ENCODE results near the gene LURAP1L.

LURAP1L gene

GRCh38 chr9:12776513-12777055 lies 1.8 kb downstream of the LURAP1L start:
- DNase-seq (ENCODE audit: low read depth in 2 of 2) = no peak

GRCh38 chr9:12777121-12778022 lies 2.6 kb downstream of the LURAP1L start:
- no peak for DNase-seq (ENCODE audit: low read depth in 2 of 2)

DNA sequence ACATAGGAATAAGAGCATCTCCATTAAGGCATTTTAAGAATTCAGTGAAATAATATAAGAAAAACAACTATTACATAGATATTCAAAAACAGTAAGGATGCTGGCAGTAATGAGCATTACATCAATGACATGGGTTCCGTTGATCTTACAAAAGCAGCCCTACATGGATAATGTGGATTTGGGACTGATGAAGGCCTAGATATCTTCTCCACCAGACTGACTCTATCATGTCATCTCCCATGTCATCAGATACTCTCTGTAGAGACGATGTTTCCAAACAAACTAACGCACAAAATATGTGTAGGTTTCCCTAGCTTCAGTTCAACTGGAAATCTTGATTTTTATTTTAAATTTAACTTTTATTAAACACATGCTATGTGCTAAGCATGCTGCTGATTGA lies 3.6 kb downstream of the LURAP1L start:
- DNase-seq (ENCODE audit: low read depth in 2 of 2) = no peak

DNA sequence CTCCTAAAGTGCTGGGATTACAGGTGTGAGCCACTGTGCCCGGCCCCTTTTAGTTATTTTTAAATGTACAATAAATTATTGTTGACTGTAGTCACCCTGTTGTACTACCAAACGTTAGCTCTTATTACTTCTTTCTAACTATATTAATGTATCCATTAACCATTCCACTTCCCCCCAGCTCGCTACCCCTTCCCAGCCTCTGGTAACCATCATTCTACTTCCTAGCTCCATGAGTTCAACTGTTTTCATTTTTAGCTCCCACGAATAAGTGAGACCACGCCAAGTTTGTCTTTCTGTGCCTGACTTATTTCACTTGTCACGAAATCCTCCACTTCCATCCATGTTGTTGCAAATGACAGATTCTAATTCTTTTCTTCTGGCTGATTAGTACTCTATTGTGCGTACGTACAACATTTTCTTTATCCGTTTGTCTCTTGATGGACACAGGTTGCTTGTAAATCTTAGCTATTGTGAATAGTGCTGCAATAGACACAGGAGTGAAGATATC lies 6.5 kb downstream of the LURAP1L start:
- no peak for DNase-seq (ENCODE audit: low read depth in 2 of 2)

GRCh38 chr9:12783767-12784460 lies 9.1 kb downstream of the LURAP1L start:
- no peak for DNase-seq (ENCODE audit: low read depth in 2 of 2)

DNA sequence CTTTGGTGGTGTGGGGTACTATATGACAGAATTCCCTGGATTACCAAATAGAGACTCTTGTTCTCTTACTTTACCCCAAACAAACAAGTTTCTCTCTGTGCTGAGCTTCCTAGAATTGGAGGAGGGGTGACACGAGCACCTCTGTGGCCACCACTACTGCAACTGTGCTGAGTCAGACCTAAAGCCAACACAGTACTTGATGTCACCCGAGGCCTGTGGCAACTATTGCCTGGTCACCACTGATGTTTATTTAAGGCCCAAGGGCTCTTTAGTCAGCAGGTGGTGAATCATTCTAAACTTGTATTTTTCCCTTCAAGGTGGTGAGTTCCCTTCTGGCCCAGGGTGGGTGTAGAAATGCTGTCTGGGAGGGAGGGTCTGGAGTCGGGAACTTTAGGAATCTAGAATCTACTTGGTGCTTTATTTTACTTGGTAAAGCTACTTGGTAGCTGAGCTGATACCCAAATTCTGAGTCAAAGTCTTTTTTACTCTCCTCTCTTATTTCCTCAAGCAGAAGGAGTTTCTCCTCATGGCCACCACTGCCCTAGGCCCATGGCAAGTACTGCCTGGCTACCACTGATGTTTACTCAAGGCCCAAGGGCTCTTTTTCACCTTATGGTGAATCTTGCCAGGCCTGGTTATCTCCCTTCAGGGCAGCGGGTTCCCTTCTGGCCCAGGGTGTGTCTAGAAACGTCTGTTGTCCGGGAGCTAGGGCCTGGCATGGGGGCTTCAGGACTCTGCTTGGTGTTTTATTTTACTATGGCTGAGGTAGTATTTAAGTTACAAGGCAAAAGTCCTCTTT lies 9.8 kb downstream of the LURAP1L start:
- no peak for DNase-seq (ENCODE audit: low read depth in 2 of 2)

DNA sequence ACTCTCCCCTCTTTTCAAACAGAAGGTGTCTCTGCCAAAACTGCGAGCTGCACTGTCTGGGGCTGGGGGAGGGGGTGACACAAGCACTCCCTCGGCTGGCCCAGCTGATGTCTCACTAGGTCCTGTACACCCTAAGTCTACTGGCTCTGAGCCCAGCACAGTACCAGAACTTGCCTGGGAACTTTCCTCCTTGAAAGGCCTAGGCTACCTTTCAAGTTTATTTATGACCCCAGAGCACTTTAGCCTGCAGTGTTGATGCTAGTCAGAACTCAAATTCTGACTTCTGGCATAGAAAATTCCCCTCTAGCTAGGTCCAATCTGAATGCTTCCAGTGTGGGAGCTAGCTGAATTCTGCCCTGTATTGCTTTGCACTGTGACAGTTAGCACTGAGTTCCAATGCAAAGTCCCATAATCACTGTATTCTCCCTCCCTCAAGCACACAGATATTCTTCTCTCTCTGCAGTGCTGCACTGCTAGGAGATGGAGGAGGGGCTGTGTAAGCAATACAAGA lies 10.5 kb downstream of the LURAP1L start:
- DNase-seq (ENCODE audit: low read depth in 2 of 2) = no peak

DNA sequence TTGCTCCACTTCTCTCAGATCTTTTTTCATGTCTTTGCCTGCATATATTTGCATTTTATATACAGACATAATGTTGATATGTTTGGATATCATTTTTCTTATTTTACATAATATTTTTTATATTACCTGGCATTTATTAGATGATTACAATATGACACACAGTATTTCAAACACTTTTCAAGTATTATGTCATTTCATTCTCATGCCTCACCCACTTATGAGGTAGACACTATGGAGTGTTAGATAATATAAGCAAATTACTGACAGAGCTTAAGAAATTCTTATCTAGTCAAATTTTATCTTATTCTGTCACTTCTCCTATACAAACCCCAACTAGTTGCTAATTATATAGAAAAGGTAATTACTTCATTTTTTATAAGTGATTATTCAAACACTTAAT lies 11.1 kb downstream of the LURAP1L start:
- DNase-seq (ENCODE audit: low read depth in 2 of 2) = no peak

- DNase-seq (ENCODE audit: low read depth in 2 of 2) = no peak
Measured at GRCh38 chr9:12790001-12790400, 15.2 kb downstream of the LURAP1L start.

GRCh38 chr9:12790883-12791282 lies 16.1 kb downstream of the LURAP1L start:
- no peak for DNase-seq (ENCODE audit: low read depth in 2 of 2)

DNA sequence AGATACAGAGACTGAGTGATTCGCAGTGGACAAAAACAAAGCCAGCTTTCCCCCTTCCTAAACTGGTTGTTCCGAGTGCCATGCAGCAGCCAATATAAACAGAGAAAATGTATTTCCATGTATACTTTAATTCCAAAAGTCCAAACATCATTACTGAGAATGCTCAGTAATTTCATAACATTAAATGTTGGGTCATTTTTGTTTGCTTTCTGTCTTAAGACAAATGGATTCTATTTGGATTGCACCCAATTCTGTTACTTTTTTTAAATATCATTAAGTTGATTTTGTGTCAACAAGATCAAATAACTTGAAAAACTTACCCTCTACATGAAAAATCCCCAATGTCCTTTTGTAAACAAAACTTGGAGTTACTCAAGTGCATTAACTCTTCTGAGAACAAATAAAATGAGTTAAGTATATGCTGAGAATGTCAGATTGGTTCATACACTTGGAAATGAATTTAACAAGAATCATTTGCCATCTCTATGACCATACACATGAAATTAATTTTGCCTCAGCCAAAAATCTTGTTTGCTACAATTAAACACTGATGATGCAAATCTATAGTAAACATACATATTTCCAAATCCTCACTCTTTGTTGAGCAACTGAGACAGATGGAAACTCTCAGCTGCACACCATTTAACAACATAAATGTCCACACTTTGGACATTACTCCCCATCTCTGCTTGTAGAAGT lies 19.4 kb downstream of the LURAP1L start:
- peak in 1 of 2 experiments; percentile 45 for DNase-seq (ENCODE audit: low read depth in 2 of 2)

DNA sequence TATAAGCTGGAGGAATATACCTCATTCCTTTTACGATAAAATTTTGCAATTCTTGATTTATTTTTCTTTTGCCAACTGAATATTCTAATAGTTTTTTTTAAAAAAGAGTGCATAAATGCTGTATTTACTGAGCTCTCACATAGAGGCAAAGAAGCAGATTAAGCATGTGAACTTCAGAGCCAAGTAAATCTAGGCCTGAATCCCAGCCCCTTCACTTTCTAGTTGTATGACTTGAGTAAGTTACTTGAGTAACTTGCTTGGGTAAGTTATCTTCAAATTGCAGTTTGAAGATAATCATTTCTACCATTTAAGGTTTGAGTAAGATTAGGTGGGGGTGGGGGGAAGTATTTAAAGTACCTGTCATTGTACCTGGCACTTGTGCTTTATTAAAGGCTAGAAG lies 21.8 kb downstream of the LURAP1L start:
- DNase-seq (ENCODE audit: low read depth in 2 of 2) = no peak

DNA sequence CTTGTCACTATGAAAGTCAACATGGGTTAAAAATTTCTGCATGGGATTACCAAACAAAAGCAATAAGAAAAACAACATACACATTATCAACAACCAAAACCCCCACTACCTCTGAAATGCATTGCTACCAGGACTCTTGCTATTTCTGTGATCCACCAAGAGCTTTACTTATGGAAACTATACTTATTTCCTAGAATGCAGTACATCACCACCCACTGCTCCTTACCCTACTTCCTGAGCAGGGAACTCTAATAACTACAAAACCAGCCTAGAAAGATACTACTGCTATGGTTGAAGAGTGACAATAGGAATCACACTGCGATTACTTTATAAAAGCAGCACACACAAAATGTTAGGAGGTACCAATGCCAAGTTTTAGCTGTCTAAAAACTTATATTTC lies 22.2 kb downstream of the LURAP1L start:
- no peak for DNase-seq (ENCODE audit: low read depth in 2 of 2)

DNA sequence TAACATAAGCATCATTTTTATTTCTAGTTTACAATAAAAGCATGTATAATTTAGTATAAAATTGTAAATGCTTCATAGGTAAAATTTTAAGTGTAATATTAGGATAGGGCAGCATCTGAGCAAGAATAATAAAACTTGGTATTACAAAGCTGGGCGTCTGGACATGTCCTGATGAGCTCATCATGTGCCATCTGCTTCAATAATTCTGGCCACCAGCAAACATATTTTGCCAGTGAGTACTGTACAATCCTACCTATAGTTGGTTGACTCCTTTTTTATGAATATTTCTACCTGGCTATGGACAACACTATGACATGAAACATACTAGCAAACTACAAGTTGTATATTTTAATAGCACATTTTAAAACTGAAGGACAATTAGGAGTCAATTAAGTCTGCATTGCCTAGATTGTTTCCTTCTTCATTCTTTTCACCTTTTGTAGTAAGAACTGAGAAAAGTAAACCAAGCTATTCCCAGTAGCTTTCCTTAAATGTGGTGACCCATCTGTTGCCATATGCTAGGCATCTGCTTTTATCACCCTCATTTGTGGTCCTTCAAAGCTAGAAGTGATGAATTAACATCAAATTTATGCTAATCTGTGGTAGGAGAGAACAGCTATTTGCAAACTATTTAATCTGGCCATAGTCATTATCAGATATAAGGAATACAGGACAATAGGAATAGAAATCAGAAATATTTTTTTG lies 23.4 kb downstream of the LURAP1L start:
- DNase-seq (ENCODE audit: low read depth in 2 of 2) = no peak

GRCh38 chr9:12801187-12801586 lies 26.4 kb downstream of the LURAP1L start:
- DNase-seq (ENCODE audit: low read depth in 2 of 2) = no peak

- DNase-seq (ENCODE audit: low read depth in 2 of 2) = no peak
Measured at GRCh38 chr9:12801663-12802062, 26.8 kb downstream of the LURAP1L start.

DNA sequence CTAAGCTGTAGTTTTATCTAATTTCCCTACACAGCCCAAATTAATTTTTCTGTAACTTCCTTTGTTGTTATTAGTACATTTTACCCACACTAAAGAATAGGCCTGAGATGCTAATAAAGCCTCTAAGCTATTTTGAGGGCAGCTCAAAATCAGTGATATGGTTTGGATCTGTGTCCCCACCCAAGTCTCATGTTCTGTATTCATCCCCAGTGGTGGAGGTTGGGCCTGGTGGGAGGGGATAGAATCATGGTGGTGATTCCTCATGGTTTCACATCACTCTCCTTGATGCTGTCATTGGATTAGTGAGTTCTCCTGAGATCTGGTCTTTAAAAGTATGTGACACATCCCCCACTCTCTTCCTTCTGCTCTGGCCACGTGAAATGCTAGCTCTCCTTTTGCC lies 27.3 kb downstream of the LURAP1L start:
- DNase-seq (ENCODE audit: low read depth in 2 of 2) = no peak

DNA sequence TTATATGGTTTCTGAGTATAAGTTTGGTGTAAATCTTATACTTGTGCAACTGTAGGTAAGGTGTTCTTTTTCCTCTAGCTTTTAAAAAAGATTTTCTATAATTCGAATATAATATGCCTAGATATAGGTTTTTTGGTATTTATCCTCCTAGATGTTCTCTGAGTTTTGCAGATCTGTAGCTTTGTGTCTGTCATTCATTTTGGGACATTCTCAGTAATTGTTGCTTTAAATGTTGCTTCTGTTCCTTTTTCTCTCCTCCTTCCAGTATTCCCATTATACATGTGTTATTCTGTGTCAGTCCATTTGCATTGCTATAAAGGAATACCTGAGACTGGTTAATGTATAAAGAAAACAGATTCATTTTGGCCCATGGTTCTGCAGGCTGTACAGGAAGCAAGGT lies 33.7 kb downstream of the LURAP1L start:
- no peak for DNase-seq (ENCODE audit: low read depth in 2 of 2)

DNA sequence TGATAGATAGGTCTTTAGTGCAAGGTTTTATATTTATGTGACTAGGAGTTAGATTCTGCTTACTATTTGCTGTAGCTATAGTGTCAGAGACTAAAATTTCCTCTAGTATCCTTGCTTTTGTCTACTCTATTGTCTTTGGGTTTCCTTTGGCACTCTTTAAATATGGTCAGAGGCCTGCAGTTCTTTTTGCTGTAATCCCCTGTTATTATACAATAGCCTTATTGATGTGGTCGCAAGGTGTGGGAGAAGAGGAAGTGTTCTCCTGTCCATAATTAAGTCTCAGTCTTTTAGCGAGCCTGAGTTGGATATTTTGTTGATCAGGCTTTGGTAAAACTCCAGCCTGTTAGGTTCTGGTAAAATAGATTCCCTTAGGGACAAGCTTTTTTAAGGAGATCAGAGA lies 34.9 kb downstream of the LURAP1L start:
- no peak for DNase-seq (ENCODE audit: low read depth in 2 of 2)

- no peak for DNase-seq (ENCODE audit: low read depth in 2 of 2)
Measured at GRCh38 chr9:12811935-12812334, 37.1 kb downstream of the LURAP1L start.

All from fibroblast of skin of left quadriceps (primary cell).